Measurements from ENCODE around the gene KIF2A.

KIF2A gene

GRCh38 chr5:62328772-62329491 lies 22.9 kb downstream of the KIF2A start:
- DNase-seq (ENCODE audit: low read depth): no peak

GRCh38 chr5:62330302-62330701 lies 24.3 kb downstream of the KIF2A start:
- no peak for DNase-seq (ENCODE audit: low read depth)

GRCh38 chr5:62331921-62332320 lies 25.9 kb downstream of the KIF2A start:
- no peak for DNase-seq (ENCODE audit: low read depth)

- no peak for DNase-seq (ENCODE audit: low read depth)
Observed at GRCh38 chr5:62333250-62333794, 27.3 kb downstream of the KIF2A start.

- no peak for DNase-seq (ENCODE audit: low read depth)
Observed at GRCh38 chr5:62334082-62334481, 28.1 kb downstream of the KIF2A start.

- DNase-seq (ENCODE audit: low read depth): no peak
Observed at GRCh38 chr5:62340392-62340791, 34.4 kb downstream of the KIF2A start.

- no peak for DNase-seq (ENCODE audit: low read depth)
Observed at GRCh38 chr5:62340979-62341378, 35.0 kb downstream of the KIF2A start.

GRCh38 chr5:62341783-62342475 lies 35.9 kb downstream of the KIF2A start:
- no peak for DNase-seq (ENCODE audit: low read depth)

GRCh38 chr5:62342476-62342837 lies 36.5 kb downstream of the KIF2A start:
- no peak for DNase-seq (ENCODE audit: low read depth)

GRCh38 chr5:62343428-62343827 lies 37.4 kb downstream of the KIF2A start:
- no peak for DNase-seq (ENCODE audit: low read depth)

GRCh38 chr5:62346748-62347147 lies 40.7 kb downstream of the KIF2A start:
- no peak for DNase-seq (ENCODE audit: low read depth)

GRCh38 chr5:62347928-62348327 lies 41.9 kb downstream of the KIF2A start:
- no peak for DNase-seq (ENCODE audit: low read depth)

GRCh38 chr5:62348723-62349481 lies 42.9 kb downstream of the KIF2A start:
- no peak for DNase-seq (ENCODE audit: low read depth)

- DNase-seq (ENCODE audit: low read depth): no peak
Observed at GRCh38 chr5:62354028-62354874, 48.2 kb downstream of the KIF2A start.

GRCh38 chr5:62362701-62363100 lies 56.7 kb downstream of the KIF2A start:
- DNase-seq (ENCODE audit: low read depth): no peak

GRCh38 chr5:62369039-62369438 lies 63.0 kb downstream of the KIF2A start:
- no peak for DNase-seq (ENCODE audit: low read depth)

- no peak for DNase-seq (ENCODE audit: low read depth)
Observed at GRCh38 chr5:62371409-62371808, 65.4 kb downstream of the KIF2A start.

GRCh38 chr5:62372600-62372999 lies 66.6 kb downstream of the KIF2A start:
- DNase-seq (ENCODE audit: low read depth): no peak

GRCh38 chr5:62373382-62373781 lies 67.4 kb downstream of the KIF2A start:
- DNase-seq (ENCODE audit: low read depth): no peak

- DNase-seq (ENCODE audit: low read depth): no peak
Observed at GRCh38 chr5:62374090-62374489, 68.1 kb downstream of the KIF2A start.

GRCh38 chr5:62375627-62376026 lies 69.6 kb downstream of the KIF2A start:
- no peak for DNase-seq (ENCODE audit: low read depth)

GRCh38 chr5:62376064-62376463 lies 70.1 kb downstream of the KIF2A start:
- DNase-seq (ENCODE audit: low read depth): no peak

Data from stimulated activated CD8-positive, alpha-beta memory T cell treated with anti-CD3 and anti-CD28 coated beads, Interleukin-12 subunit alpha, Interleukin-12 subunit beta, amount 100 ng/mL, for 4 hours (primary cell).